Esophagus muscularis mucosa (tissue), 4 donors: ENCODE measurements around the gene KIRREL3.

Source experiments
- CTCF ChIP-seq, 3 experiments: fragments of 200-600 bp in 2 of 3; fragments of 450-650 bp in 1 of 3; sonication (generic) in 2 of 3; IDR thresholded peaks; one replicate each; pipeline ENCODE4 v1.5.1; 2017 to 2019; ENCODE audit warnings: antibody characterized with exemption in 3 of 3, mild to moderate bottlenecking in 2 of 3, moderate library complexity in 1 of 3
- EP300 ChIP-seq: sonication (generic); formaldehyde crosslinking; IDR thresholded peaks from one replicate; pipeline ENCODE4 v1.6.1; 2017; ENCODE audit warnings: antibody characterized with exemption
- POLR2A ChIP-seq: fragments of 450-650 bp; IDR thresholded peaks from one replicate; pipeline ENCODE4 v1.6.1; 2017; ENCODE audit warnings: antibody characterized with exemption, moderate library complexity, mild to moderate bottlenecking, low read depth
- POLR2AphosphoS5 ChIP-seq, 2 donors: sonication (generic); formaldehyde crosslinking; IDR thresholded peaks; one replicate each; pipeline ENCODE4 v1.6.1; 2017; ENCODE audit warnings: antibody characterized with exemption in 2 of 2

DNA sequence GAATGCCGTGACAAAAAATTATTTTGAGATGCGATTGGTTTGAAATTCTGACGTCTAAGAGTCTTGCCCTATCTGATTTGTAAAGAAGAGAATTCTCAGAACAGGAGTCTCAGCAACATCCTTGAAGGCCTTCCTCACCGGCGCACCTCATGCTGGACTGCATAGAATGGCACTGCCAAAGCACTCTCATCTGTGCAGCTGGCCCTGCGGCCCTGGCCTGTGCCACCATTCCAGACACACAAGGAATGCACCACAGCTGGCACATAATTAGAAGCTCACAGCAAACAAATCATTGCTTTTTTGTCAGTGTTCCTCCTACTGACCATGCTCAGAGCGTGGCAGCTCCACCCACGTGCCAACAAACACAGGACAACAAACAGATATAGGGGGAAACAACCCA, 166.0 kb downstream of the KIRREL3 start:
- TF ChIP-seq CTCF (IDR thresholded peaks at IDR 0.05) = no peak
- TF ChIP-seq POLR2A = no peak
- TF ChIP-seq POLR2AphosphoS5 (IDR thresholded peaks at IDR 0.05) = no peak
- TF ChIP-seq EP300 = no peak
